RPMI8226 (cell line): ENCODE results near the gene XXYLT1.

Source experiments
- DNase-seq: peaks from one replicate; pipeline ENCODE4 v3.0.0-alpha.2; 2015

XXYLT1 gene

DNA sequence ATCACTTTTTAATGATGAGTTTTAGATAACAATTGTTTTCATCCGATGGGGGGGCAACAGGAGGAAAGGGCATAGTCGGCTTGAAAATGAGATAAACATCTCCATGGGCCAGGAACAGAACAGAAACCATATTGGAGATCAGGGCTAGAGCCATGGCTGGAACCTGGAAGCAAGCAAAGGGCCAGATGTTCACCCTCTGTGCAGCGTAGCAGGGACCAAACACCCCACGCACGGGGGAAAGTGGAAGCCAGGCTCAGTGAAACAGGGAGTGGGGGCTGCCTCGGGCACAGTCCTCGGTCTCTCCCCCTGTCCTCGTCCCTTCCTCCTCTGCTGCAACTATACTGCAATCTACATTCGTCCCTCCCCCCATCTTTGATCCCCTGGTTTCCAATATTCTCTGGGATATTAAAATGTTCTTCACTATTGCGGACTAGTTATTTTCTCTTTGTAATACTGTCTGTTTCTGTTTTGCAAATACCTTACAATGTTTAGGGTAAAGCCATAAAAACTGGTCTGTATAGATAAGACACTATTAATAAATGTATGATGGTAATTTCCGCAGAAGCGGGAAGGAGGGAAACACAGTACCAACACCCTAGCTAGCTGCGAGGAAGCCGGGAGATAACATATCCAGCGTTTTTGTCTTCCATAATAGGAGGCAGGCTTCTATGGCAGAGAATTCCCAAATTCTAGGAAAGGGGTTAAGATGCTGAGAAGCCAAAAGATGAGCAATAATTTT, 121.5 kb downstream of the XXYLT1 start:
- DNase-seq, result no peak

DNA sequence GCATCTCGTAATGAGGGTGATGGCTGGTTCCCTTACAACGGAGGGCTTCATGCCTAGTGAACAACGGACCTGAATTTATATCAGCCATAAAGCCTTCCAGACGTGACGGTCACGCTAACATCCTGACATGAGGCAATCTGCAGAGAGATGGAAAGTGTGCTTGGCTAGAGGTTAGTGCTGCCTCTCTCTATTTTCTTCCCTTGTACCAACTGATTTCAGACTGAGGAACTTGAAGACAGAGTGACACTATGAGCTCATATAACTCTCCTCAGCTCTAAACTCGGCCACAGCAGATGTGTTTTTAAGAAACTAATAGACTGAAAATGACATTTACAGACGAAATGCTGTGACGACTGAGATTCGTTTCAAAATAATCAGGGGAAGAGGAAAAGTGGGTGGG, 122.4 kb downstream of the XXYLT1 start:
- DNase-seq, result no peak

DNA sequence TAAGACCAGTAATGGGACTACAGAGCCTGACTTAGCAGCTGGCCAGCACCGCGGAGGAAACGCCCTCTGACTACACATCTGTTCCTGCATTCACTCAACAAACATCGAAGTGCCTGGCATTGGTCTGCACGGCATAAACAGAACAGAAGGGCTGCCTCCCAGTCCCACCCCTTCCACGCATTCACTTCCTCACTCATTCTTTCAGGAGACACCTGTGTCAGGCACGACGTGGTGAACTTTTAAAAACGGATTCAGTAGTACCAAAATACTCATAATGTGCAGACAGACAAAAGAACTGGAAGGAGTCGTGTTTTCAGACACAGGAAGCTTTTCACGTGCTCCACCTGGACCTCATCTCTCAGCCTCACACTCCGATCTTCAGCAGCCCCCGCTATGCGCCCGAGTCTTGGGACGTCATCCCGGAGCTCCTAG, 123.3 kb downstream of the XXYLT1 start:
- DNase-seq, result peak; percentile 63

DNA sequence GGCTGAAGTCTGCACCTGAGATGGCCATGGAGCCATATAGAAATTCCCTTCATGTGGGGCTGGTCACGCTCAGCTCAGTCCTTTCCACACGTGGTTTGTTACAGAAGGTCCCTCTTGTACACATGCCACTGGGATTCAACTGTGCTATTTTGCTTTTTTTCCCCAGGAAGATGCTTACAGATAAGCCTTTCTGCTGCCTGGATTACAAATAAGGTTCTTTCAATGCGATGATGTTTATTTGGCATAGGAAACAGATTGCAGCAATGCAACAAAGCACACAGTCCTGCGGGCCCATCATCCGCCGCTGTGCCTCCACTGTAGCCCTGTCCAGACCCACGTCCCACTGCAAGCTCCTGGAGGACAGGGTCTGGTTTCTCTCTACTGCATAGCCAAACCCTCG, 124.8 kb downstream of the XXYLT1 start:
- DNase-seq, result no peak

DNA sequence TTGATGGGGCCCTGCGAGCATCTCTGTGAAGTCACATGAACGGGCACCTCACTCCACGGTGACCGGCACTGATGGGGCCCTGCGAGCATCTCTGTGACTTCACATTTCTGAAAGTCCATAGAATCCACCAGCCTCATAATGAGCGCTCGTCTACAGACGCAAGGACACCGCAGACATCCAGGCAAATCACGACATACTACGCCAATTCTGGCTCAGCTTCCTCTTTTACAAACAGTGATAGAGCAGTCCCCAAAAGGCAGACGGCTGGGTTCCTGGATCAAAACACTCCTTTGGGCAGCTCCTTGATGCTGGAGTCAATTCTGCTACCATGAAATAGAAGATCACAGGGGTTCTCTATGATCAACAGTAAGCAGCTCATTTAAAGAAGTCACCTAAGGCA, 125.4 kb downstream of the XXYLT1 start:
- DNase-seq, result no peak

DNA sequence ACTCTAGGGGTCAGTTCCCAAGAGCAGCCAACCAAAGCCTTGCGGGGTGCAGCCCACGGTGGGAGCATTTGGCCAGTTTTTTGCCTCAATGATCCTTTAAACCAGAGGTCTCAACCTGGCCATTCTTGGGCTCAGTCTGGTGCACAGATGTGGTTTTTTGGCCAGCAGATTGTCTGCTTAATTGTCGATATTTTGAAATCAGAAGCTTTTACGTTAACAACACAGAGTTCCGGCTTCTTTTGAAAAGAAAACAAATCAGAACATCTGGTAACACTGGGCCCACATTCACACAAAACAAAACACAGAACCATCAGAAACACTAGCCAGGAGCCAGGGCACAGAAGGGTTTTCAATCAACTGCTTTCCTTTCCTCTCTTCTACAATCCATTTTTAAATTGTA, 127.7 kb downstream of the XXYLT1 start:
- no peak for DNase-seq

DNA sequence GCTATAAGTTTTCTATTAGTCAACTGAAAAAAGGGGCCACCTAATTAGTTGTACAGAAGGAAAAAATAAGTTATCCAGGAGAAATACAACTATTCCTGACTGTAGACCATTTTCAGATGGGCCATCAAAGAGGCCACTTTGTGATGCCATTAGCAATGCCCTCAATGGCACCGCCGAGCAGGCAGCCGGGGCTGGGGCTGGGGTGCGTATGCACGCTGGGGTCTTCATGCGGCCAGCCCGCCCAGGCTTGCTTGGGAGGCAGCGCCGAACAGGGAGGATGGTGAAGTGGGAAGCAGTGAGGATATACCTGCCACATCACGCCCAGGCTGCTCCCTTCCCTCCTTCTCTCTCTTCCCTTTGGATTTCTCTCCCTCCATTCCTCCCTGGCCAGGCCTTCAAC, 128.4 kb downstream of the XXYLT1 start:
- no peak for DNase-seq

DNA sequence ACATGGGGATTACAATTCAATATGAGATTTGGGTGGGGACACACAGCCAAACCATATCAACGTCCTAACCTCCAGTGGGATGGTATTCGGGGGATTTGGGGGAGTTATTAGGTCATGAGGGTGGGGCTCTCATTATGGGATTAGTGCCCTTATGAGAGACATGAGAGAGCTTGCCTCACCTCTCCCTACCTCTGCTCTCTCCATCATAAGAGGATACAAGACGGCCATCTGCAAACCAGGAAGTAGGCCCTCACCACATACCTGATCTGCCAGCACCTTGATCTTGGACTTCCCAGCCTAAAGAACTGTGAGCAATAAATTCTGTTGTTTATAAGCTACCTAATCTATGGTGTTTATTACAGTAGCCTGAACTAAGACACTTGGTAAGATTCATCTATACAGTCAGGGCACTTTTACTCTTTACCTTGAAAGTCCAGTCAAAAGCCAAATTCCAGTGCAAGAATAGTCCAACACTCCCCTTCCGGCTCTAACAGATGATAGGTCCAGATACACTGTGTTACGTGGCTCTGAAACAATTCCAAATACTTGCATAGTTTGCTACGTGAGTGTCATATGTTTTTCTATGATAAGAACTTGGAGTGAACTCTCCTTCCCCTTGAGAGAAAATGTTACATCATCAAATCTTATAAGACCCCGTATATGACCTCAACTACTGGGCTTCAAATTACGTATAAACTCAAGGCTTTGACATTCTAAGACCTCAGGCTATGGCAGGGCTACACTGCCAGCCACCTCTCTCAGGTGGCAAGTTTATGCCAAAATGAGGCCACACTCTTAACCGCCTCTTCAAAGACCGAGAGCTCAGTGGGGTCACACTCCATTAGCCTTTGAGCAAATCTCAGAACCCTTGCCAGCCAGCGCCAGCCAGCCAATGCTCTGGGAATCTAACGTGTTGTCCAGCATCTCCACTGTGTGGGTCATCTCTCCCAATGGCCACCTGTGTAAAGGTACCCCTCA, 129.9 kb downstream of the XXYLT1 start:
- DNase-seq, result no peak

DNA sequence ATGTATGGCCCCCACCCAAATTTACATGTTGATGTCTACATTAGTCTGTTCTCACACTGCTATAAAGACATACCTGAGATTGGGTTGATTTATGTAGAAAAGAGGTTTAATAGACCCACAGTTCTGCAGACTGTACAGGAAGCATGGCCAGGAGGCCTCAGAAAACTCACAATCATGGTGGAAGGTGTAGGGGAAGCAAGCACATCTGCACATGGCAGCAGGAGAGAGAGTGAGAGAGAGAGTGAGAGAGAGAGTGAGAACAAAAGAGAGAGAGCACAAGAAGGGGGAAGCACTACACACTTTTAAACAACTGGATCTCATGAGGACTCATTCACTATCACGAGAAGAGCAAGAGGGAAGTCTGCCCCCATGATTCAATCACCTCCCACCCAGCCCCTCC, 130.5 kb downstream of the XXYLT1 start:
- no peak for DNase-seq

DNA sequence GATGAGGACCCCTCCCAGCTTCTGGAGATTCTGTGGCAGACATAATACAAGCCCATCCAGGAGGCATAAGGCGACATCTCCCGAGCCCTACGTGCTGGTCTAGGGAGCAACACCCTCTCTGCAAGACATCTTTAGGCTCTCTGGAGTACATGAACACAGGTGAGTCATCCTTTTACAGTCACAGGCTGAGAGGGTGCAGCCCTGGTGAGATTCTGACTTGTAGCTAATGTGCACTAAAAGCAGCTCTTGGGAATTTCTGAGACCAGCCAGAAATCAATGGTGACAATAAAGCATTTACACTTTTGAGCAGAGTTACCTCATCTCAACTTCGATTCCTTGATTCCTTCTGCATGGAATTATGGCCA, 131.1 kb downstream of the XXYLT1 start:
- no peak for DNase-seq

DNA sequence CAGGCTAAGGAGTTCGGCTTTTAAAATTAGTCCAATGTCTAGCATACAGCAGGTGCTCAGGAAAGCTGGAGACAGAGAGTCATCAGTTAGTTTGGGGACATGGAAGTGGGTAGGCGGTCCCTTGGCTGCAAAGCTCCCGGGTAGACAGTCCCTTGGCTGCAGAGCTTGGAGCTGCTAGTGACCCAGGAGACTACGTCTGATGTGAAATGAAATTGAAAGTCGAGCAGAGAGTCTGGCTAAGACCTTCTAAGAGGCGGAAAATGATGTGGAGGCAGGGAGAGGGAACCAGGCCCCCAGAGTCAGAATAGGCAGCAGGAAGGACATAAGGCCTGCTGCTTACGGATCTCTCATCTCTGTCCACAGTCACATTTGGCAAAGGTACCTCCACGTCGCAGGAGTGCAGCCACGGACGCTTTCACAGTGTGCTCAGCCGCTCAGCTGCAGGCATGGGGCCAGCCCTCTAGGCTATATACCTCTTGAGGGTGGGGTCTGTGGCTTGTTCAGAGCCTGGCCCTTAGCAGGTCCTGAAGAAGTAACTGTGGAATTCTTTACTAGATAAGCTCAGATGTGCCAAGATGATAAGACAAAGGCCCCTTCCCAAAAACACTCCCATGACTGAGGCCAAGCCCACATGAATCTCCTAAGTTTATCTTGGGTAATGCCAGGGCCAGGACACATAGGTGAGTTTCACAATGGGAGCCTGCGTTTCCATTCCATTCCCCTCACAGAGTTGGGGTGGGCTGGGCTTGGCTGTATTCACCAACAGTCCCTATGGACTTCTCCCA, 131.7 kb downstream of the XXYLT1 start:
- no peak for DNase-seq

DNA sequence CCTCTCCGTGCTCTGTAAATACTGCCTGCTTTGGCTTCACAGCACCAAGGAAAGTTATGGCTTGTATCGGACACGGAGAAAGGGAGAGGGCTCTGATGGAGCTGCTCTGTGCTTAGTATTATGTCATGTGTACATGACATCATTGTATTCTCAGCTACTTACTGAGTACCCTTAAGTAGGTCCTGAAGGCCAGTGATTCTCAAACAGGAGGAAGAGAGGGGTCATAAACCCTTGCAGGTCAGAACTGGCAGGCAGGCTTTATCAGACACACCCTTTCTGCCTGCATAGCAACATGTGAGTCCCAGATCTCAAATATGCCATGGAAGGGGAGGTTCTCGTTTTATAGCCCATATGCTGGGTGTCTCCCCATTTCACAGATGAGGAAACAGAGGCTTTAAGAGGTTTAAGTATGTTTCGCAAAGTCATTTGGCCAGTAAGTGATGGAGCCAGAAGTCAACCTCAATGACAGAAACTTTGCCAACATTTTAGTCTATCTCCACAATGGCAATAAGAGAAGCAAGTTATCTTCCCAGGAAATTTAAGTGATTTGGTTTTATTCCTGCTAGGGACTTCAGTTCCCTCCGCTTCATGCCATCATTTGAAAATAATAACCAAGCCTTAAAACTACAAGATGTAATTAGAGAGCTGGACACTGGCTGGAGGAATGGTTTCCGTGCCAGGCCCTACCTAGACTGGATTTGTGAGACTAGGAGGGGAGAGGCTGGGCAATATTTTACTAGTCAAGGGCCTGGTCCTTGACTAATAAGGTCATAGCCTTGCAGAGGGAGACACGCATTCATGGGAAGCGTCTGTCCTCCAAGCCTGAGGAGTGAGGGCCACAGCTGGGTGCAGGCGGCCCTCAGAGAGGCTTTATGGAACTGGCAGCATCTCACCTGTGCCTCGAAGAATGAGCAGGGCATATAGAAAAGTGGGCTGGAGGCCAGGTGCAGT, 133.0 kb downstream of the XXYLT1 start:
- DNase-seq, result no peak

DNA sequence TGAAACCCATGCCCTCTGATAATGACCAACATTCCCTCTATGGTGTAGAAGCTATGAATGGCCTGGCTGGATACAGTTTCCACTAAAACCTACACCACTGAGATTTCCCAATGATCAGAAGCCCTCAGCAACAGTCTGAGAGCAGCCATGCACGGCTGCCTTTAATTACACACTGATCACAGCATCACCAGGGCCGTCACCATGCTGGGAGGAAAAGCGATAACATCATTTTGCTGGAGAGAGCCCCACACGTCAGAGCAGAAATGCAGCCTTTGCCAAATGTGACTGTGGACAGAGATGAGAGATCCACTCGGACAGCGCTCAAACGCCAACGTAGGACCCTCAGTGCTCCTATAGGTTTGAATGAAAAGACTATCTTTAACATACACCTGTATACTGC, 135.0 kb downstream of the XXYLT1 start:
- DNase-seq, result no peak

DNA sequence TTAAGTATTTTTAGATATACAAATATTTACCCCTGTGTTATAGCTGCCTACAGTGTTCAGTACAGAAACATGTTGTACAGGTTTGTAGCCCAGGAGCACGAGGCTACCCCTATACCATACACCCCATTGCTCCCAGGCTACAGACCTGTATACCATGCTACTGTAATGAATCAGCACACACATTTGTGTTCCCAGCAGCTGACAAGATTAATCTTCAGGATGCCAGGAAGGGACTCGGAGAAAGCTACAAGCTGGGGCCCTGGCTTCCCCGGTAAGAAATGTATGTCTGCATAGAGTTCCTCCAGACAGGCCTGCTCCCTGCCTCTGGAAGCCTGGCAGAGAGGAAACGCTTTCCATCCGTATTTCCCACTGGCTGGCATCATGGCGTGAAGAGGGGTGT, 136.5 kb downstream of the XXYLT1 start:
- DNase-seq, result no peak

DNA sequence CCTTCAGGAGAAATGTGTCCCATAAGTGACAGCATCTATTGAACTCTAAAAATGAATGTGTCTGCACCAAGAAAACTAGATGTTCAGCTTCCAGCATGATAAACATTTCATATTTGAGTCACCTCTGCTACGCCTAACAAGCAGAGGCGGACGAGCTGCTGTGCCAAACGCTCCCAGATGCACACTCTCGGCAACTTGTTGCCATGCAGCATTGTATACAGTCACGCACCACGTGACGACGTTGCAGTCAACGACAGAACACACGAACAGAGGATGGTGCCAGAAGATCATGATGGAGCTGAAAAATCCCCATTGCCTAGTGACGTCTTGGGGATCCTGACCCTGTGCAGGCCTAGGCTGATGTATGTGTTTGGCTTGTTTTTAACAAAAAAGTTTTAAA, 137.5 kb downstream of the XXYLT1 start:
- no peak for DNase-seq

DNA sequence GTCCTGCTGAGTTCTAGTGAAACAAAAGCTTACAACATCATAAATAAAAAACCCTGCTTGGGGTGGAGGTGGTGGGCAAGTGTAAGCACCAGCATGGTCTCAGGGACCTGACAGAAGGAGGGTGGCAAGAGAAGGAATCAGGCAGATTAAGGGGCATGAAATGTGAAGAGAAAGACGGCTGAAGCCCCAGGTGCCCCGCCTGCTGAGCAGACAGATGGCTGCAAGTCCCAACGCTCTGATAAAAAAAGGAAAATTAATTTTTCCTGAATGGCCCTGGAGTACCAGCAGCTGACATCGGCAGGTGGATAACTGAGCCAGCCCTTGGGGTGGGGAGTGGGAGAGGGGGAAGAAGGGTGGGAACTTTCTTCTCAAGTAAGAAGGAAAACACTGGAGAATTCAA, 137.9 kb downstream of the XXYLT1 start:
- DNase-seq, result no peak

DNA sequence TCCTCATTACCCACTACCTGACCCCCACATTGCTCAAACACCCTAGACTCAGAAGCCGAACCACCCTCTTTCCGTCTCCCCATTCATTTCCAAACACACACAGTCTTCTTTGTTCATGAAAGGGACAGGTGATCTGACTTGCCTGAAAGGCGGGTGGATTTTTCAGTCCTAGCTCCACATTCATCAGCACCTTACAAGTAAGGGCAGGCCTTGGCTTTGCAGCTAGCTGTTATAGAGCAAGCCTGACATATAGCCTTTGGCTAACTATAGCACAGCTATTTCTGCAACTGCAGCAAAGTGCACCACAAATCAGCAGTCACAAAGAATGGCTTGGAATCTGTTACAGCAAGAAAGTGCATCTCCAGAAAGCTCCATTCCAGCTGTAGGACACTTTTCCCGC, 139.8 kb downstream of the XXYLT1 start:
- no peak for DNase-seq

DNA sequence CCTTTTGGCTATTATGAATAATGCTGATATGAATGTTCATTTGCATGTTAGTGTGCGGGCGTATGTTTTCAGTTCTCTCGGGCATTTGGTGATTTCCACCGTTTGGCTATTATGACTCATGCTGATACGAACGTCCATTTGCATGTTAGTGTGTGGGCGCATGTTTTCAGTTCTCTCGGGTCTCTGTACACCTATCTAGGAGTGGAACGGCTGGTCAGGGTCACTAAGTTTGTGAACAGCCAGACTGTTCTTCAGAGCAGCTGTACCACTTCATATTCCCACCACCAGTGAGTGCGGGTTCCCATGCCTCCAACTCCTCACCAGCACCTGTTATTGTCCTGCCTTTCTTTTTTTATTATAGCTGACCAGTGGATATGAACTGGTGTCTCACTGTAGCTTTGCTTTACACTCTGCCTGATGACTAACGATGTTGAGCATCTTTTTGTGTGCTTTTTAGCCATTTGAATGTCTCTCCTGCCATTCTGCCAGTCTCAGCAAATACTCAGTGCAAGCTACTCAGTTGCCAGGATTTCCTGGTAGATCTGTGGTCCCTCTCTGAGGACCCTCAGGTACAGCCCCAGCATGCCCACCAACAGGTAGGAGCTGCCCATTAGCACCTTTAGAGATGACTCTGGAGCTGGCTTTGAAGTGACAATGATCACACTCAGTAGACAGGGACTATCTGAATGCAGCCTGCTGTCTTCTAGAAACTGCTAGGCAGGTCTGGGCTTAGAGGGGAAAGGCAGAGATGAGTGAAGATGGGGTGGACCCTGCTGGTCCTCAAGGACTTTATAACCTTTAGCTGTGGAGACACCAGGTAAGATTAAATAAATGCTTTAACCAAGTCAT, 141.1 kb downstream of the XXYLT1 start:
- no peak for DNase-seq

DNA sequence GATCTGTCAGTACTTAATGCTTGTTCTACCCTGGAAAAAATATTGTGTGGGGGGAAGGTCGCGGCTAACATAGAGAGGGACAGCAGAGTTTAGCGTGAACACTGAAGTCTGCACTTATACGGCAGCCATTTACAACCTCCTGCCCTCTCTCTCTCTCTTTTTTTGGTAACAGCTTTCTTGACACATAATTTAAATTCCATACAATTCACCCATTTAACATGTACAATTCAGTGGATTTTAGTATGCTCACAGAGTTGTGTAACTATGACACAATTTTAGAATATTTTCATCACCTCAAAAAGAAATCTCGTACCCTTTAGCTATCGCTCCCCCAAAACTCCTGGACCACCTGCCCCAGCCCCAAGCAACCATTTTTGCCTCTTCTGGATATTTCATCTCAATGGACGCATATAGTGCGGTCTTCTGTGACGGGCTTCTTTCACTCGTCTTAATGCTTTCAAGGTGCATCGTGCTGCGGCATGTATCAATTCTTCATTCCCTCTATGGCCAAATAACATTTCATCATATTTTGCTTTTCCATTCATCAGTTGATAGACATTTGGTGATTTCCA, 141.8 kb downstream of the XXYLT1 start:
- no peak for DNase-seq

DNA sequence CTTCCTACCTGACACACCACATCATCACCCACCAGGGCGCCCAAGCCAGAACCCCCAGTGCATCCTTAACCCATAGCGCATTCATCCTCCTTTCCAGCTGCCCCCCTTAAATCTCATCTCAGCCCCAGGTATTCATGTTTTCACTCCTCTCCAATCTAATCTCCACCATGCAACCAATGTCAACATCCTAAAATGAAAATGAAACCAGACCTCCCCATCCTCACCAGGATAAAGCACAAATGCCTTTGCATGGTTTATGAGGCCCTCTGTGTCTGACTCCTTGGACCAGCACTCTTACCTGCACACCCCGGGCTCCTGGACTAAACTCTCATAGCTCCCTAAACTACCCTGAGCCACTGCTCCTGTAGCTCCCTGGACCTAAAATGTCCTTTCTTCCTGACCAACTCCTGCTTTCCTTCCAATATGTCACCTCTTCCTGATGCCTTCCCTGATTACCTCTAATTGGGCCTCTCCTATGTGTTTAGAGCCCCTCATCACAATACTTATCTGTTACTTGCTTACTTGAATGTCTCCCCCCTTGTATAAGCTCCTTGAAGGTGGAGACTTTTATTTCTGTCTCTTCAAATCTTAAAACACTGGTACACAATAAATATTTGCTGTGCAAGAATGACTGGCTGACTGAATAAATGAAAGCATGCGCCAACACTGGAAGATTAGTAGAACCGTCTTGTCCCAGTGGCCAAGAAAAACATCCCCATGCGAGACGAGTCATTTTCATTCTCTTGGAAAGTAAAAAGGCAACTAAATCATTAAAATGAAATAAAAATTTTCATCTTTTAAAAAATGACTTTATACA, 142.5 kb downstream of the XXYLT1 start:
- no peak for DNase-seq
